Neural cell (in vitro differentiated cells): ENCODE measurements around the gene LYVE1.

Source experiments
- EP300 ChIP-seq: fragments of 450-650 bp; conservative IDR thresholded peaks from 2 replicates; pipeline ENCODE4 v1.6.1; 2014; ENCODE audit warnings: antibody characterized with exemption, mild to moderate bottlenecking, moderate library complexity; ENCODE audit not compliant: poor library complexity, severe bottlenecking
- EZH2 ChIP-seq: fragments of 200-600, 300-800 bp; shearing (Covaris generic), sonication (generic); IDR thresholded peaks from 2 replicates; pipeline ENCODE4 v1.6.1; 2014; ENCODE audit warnings: antibody characterized with exemption, low read length, borderline replicate concordance, mild to moderate bottlenecking; ENCODE audit not compliant: insufficient read depth, poor library complexity, severe bottlenecking
- MXI1 ChIP-seq: fragments of 450-650 bp; conservative IDR thresholded peaks from 2 replicates; pipeline ENCODE4 v1.6.1; 2014; ENCODE audit warnings: antibody characterized with exemption, mild to moderate bottlenecking; ENCODE audit not compliant: poor library complexity, severe bottlenecking
- POLR2AphosphoS5 ChIP-seq: IDR thresholded peaks from 2 replicates; pipeline ENCODE4 v1.6.1; 2012
- REST ChIP-seq: IDR thresholded peaks from 2 replicates; pipeline ENCODE4 v1.6.1; 2012; ENCODE audit warnings: borderline replicate concordance
- SMC3 ChIP-seq: fragments of 450-650 bp; conservative IDR thresholded peaks from 2 replicates; pipeline ENCODE4 v1.6.1; 2014; ENCODE audit warnings: antibody characterized with exemption, mild to moderate bottlenecking, moderate library complexity; ENCODE audit not compliant: poor library complexity
- TAF1 ChIP-seq: IDR thresholded peaks from 2 replicates; pipeline ENCODE4 v1.6.1; 2012; ENCODE audit warnings: low read depth
- TF ChIP-seq, protein P1 (sequence below): fragments of 450-650 bp; IDR thresholded peaks from 2 replicates; pipeline ENCODE4 v1.5.1; 2014; ENCODE audit warnings: antibody characterized with exemption, mild to moderate bottlenecking, moderate library complexity; ENCODE audit not compliant: poor library complexity, severe bottlenecking

DNA sequence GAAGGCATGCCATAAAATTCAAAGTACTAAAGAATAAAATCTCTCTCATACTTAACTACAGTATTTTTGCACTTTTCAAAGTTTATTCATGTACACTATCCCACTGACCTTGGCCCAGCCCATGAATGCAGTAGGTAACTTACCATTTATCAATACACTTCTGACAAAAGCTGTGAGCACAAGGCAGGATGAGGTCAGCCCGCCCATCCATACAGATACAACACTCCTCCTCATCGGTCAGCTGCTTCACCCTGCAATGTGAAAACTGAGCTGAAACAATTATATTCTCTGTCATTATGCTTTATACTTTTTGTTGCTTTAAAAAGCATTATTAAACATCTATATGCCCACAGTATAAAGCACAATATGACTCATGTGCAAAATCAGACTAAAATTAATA lies 49.6 kb downstream of the LYVE1 start:
- TF ChIP-seq EZH2: no peak
- TF ChIP-seq, protein P1, sequence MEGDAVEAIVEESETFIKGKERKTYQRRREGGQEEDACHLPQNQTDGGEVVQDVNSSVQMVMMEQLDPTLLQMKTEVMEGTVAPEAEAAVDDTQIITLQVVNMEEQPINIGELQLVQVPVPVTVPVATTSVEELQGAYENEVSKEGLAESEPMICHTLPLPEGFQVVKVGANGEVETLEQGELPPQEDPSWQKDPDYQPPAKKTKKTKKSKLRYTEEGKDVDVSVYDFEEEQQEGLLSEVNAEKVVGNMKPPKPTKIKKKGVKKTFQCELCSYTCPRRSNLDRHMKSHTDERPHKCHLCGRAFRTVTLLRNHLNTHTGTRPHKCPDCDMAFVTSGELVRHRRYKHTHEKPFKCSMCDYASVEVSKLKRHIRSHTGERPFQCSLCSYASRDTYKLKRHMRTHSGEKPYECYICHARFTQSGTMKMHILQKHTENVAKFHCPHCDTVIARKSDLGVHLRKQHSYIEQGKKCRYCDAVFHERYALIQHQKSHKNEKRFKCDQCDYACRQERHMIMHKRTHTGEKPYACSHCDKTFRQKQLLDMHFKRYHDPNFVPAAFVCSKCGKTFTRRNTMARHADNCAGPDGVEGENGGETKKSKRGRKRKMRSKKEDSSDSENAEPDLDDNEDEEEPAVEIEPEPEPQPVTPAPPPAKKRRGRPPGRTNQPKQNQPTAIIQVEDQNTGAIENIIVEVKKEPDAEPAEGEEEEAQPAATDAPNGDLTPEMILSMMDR: no peak
- TF ChIP-seq POLR2AphosphoS5: no peak
- TF ChIP-seq EP300: no peak
- no peak for TF ChIP-seq REST
- no peak for TF ChIP-seq TAF1
- TF ChIP-seq MXI1: no peak
- no peak for TF ChIP-seq SMC3
